Measurements from ENCODE around the gene FAM156A.
A peak's percentile ranks its signal among the peaks of the same experiment; 100 is the strongest.
"Not testable (repeated sequence)": the region's sequence is repeated elsewhere in the genome, so short reads cannot be mapped to it uniquely, and the experiment has no call there.

FAM156A gene

GRCh38 chrX:52966993-52967738, 8.8 kb upstream of the FAM156A start:
- not testable (repeated sequence) for DNase-seq (ENCODE audit: low spot score)

- DNase-seq (ENCODE audit: low spot score): not testable (repeated sequence)
Measured at GRCh38 chrX:52958961-52959360, 643 bp upstream of the FAM156A start.

GRCh38 chrX:52949884-52950283, 8.4 kb downstream of the FAM156A start:
- DNase-seq (ENCODE audit: low spot score): not testable (repeated sequence)

- DNase-seq (ENCODE audit: low spot score): not testable (repeated sequence)
Measured at GRCh38 chrX:52949325-52949724, 9.0 kb downstream of the FAM156A start.

- DNase-seq (ENCODE audit: low spot score): not testable (repeated sequence)
Measured at GRCh38 chrX:52948265-52948664, 10.1 kb downstream of the FAM156A start.

GRCh38 chrX:52947501-52947900, 10.8 kb downstream of the FAM156A start:
- DNase-seq (ENCODE audit: low spot score): not testable (repeated sequence)

- not testable (repeated sequence) for DNase-seq (ENCODE audit: low spot score)
Measured at GRCh38 chrX:52945838-52946494, 12.4 kb downstream of the FAM156A start.

- not testable (repeated sequence) for DNase-seq (ENCODE audit: low spot score)
Measured at GRCh38 chrX:52941728-52942127, 16.6 kb downstream of the FAM156A start.

GRCh38 chrX:52940704-52941103, 17.6 kb downstream of the FAM156A start:
- not testable (repeated sequence) for DNase-seq (ENCODE audit: low spot score)

- not testable (repeated sequence) for DNase-seq (ENCODE audit: low spot score)
Measured at GRCh38 chrX:52935470-52935784, 22.9 kb downstream of the FAM156A start.

- DNase-seq (ENCODE audit: low spot score): peak; percentile 76
Measured at GRCh38 chrX:52934704-52935469, 23.4 kb downstream of the FAM156A start.

GRCh38 chrX:52933976-52934703, 24.2 kb downstream of the FAM156A start:
- DNase-seq (ENCODE audit: low spot score): no peak

GRCh38 chrX:52933213-52933612, 25.1 kb downstream of the FAM156A start:
- no peak for DNase-seq (ENCODE audit: low spot score)

GRCh38 chrX:52930214-52930613, 28.1 kb downstream of the FAM156A start:
- not testable (repeated sequence) for DNase-seq (ENCODE audit: low spot score)

GRCh38 chrX:52923781-52924241, 34.5 kb downstream of the FAM156A start:
- no peak for DNase-seq (ENCODE audit: low spot score)

- DNase-seq (ENCODE audit: low spot score): not testable (repeated sequence)
Measured at GRCh38 chrX:52914704-52915103, 43.6 kb downstream of the FAM156A start.

GRCh38 chrX:52913681-52914080, 44.6 kb downstream of the FAM156A start:
- not testable (repeated sequence) for DNase-seq (ENCODE audit: low spot score)

GRCh38 chrX:52909313-52909969, 48.9 kb downstream of the FAM156A start:
- not testable (repeated sequence) for DNase-seq (ENCODE audit: low spot score)

GRCh38 chrX:52907900-52908299, 50.4 kb downstream of the FAM156A start:
- not testable (repeated sequence) for DNase-seq (ENCODE audit: low spot score)

GRCh38 chrX:52907137-52907536, 51.2 kb downstream of the FAM156A start:
- not testable (repeated sequence) for DNase-seq (ENCODE audit: low spot score)

- not testable (repeated sequence) for DNase-seq (ENCODE audit: low spot score)
Measured at GRCh38 chrX:52906072-52906471, 52.2 kb downstream of the FAM156A start.

All from iPS-NIHi11 (cell line).